Ishikawa (cell line): ENCODE data around the gene CPEB4.

Experiments
- CEBPB ChIP-seq: IDR thresholded peaks from 2 replicates; pipeline ENCODE4 v1.6.1; 2012
- CREB1 ChIP-seq: IDR thresholded peaks from 2 replicates; pipeline ENCODE4 v1.6.1; 2012; ENCODE audit warnings: low read depth
- EP300 ChIP-seq: IDR thresholded peaks from 2 replicates; pipeline ENCODE4 v1.6.1; 2012; ENCODE audit warnings: borderline replicate concordance
- MAX ChIP-seq: IDR thresholded peaks from 2 replicates; pipeline ENCODE4 v1.6.1; 2012
- NFIC ChIP-seq: IDR thresholded peaks from 2 replicates; pipeline ENCODE4 v1.6.1; 2012
- RAD21 ChIP-seq: IDR thresholded peaks from 2 replicates; pipeline ENCODE4 v1.6.1; 2012; ENCODE audit warnings: low read depth
- TAF1 ChIP-seq: IDR thresholded peaks from 2 replicates; pipeline ENCODE4 v1.6.1; 2012; ENCODE audit warnings: low read depth, mild to moderate bottlenecking
- TCF12 ChIP-seq: IDR thresholded peaks from 2 replicates; pipeline ENCODE4 v1.6.1; 2012; ENCODE audit warnings: low read depth
- TEAD4 ChIP-seq: IDR thresholded peaks from 2 replicates; pipeline ENCODE4 v1.6.1; 2012
- YY1 ChIP-seq: IDR thresholded peaks from 2 replicates; pipeline ENCODE4 v1.6.1; 2012; ENCODE audit warnings: low read depth
- ZBTB7A ChIP-seq: IDR thresholded peaks from 2 replicates; pipeline ENCODE4 v1.6.1; 2012; ENCODE audit warnings: low read depth
- TF ChIP-seq, protein P1 (sequence below): IDR thresholded peaks from 2 replicates; pipeline ENCODE4 v1.6.1; 2012; ENCODE audit warnings: low read depth, mild to moderate bottlenecking

GRCh38 chr5:173967241-173967640, 79.1 kb downstream of the CPEB4 start:
- TF ChIP-seq MAX: no peak
- no peak for TF ChIP-seq TCF12
- no peak for TF ChIP-seq CEBPB
- no peak for TF ChIP-seq NFIC
- no peak for TF ChIP-seq EP300
- no peak for TF ChIP-seq ZBTB7A
- TF ChIP-seq RAD21: no peak
- no peak for TF ChIP-seq YY1
- TF ChIP-seq, protein P1, sequence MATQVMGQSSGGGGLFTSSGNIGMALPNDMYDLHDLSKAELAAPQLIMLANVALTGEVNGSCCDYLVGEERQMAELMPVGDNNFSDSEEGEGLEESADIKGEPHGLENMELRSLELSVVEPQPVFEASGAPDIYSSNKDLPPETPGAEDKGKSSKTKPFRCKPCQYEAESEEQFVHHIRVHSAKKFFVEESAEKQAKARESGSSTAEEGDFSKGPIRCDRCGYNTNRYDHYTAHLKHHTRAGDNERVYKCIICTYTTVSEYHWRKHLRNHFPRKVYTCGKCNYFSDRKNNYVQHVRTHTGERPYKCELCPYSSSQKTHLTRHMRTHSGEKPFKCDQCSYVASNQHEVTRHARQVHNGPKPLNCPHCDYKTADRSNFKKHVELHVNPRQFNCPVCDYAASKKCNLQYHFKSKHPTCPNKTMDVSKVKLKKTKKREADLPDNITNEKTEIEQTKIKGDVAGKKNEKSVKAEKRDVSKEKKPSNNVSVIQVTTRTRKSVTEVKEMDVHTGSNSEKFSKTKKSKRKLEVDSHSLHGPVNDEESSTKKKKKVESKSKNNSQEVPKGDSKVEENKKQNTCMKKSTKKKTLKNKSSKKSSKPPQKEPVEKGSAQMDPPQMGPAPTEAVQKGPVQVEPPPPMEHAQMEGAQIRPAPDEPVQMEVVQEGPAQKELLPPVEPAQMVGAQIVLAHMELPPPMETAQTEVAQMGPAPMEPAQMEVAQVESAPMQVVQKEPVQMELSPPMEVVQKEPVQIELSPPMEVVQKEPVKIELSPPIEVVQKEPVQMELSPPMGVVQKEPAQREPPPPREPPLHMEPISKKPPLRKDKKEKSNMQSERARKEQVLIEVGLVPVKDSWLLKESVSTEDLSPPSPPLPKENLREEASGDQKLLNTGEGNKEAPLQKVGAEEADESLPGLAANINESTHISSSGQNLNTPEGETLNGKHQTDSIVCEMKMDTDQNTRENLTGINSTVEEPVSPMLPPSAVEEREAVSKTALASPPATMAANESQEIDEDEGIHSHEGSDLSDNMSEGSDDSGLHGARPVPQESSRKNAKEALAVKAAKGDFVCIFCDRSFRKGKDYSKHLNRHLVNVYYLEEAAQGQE: no peak
- TF ChIP-seq CREB1: no peak
- TF ChIP-seq TAF1: no peak
- TF ChIP-seq TEAD4: no peak
